ENCODE measurements around the gene SARNP.

The SARNP gene

DNA sequence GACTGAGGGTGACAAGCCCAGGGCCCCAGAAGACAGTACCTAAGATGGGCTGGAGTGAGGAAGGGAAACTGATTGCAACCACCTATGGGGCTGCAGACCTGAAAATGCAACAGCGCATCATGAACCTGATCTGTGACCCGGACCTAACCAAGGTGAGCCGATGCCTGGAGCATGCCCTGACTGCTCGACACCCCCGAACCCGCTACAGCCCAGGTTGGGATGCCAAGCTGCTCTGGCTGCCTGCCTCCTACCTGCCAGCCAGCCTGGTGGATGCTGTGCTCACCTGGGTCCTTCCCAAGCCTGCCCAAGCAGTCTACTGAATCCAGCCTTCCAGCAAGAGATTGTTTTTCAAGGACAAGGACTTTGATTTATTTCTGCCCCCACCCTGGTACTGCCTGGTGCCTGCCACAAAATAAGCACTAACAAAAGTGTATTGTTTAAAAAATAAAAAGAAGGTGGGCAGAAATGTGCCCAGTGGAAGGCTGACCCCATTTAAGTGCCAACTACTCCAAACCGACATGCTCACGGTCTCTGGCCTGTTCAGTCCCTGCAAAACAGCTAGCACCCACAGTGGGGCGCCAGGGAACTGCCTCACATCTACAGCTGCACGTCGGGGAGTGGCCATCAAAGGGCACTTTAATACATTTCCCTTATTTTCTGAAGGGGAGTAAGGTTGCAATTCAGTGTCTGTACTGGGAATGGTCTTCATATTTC, 93.1 kb downstream of the SARNP start:
- DNase-seq (ENCODE audit: low read depth) = peak; percentile 61

GRCh38 chr12:55723516-55724225, 93.9 kb downstream of the SARNP start:
- no peak for DNase-seq (ENCODE audit: low read depth)

DNA sequence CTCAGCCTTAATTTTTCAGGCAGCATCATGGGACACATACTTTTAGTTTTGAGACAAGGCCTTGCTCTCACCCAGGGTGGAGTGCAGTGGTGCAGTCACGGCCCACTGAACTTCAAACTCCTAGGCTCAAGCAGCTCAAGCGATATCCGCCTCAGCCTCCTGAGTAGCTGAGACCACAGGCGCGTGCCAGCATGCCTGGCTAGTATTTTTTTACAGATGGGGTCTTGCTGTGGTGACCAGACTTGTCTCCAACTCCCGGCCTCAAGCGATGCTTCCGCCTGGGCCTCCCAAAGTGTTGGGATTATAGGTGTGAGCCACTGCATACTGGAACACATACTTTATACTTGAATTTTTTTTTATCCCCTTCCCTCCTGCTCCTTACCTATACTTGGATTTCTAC, 94.6 kb downstream of the SARNP start:
- no peak for DNase-seq (ENCODE audit: low read depth)

DNA sequence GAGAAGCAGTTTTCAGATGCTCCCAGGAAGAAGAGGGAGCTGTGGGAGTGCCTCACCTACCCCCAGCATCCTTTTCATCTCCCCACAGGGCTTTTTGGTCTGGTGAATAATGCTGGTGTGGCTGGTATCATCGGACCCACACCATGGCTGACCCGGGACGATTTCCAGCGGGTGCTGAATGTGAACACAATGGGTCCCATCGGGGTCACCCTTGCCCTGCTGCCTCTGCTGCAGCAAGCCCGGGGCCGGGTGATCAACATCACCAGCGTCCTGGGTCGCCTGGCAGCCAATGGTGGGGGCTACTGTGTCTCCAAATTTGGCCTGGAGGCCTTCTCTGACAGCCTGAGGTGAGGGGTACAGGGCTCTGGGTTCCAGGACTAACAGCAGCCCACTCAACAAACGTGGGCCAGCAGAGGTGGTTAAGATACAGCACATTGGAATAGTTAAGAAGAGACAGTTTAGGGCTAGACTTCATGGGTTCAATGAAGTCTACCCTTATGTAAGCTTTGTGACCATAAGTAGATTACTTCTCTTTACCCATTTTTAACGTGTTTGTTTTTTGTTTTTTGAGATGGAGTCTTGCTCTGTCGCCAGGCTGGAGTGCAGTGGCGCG, 95.8 kb downstream of the SARNP start:
- no peak for DNase-seq (ENCODE audit: low read depth)

GRCh38 chr12:55720894-55721444, 96.6 kb downstream of the SARNP start:
- DNase-seq (ENCODE audit: low read depth) = no peak

DNA sequence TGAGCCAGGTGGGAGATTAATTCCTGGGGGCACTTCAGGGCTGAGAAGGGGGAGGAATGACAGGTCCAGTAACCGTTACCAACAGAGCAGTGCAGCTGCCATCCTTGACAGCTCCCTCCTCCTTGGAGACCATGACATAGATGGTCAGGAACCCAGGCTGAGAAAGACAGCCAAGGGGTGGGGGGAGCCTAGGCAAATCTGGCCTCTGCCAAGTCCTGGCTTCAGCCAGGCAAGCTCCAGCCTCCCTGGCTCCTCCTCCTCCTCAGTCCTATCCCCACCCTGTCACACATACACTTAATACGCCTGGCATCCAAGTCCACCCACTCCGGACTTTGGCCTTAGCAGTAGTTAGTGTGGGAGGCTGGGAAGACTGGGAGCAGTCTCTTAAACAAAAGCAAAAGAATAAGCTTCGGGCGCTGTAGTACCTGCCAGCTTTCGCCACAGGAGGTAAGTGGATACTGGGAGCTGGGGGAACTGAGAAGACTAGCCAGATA, 97.4 kb downstream of the SARNP start, which contains the start of gene RDH5:
TSS of gene RDH5 (plus strand) at position 323 of the 494 bp plus-strand sequence. CDS start 792 bp downstream, outside the sequence.
- DNase-seq (ENCODE audit: low read depth) = no peak

DNA sequence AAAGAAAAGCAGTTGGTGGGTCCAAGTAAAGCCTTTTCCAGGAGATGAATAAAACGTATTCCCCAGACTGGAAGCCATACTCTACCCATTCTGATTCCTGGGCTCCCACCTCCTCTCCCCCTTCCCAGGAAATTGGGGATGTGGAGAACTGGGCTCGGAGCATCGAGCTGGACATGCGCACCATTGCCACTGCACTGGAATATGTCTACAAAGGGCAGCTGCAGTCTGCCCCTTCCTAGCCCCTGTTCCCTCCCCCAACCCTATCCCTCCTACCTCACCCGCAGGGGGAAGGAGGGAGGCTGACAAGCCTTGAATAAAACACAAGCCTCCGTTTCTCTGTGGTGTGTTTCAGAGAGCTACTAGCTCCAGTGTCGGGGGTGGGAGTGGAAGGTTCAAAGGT, 98.2 kb downstream of the SARNP start:
- no peak for DNase-seq (ENCODE audit: low read depth)

GRCh38 chr12:55718624-55719275, 98.8 kb downstream of the SARNP start:
- no peak for DNase-seq (ENCODE audit: low read depth)

DNA sequence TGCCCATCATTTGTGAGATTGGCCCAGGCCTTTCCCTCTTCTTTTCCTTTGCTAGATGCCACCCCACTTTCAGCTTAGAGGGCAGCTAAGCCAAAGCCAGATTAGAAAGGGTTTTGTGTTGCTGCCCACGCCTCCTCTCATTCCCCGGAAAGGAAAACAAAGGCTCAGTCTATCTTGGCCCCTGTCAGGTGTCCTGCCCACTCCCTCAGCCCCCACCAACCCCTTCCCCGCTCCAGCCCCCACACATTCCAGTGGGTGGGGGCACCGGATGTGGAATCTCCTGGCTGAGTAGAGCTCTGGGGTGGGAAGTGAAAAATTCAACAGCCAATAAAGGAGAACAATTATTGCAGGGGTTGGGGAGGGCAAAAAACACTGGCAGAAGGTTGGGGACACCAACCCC, 99.5 kb downstream of the SARNP start:
- no peak for DNase-seq (ENCODE audit: low read depth)

GRCh38 chr12:55717011-55718007, 100.2 kb downstream of the SARNP start:
- no peak for DNase-seq (ENCODE audit: low read depth)

- DNase-seq (ENCODE audit: low read depth) = no peak
Observed at GRCh38 chr12:55716582-55716957, 101.0 kb downstream of the SARNP start.

DNA sequence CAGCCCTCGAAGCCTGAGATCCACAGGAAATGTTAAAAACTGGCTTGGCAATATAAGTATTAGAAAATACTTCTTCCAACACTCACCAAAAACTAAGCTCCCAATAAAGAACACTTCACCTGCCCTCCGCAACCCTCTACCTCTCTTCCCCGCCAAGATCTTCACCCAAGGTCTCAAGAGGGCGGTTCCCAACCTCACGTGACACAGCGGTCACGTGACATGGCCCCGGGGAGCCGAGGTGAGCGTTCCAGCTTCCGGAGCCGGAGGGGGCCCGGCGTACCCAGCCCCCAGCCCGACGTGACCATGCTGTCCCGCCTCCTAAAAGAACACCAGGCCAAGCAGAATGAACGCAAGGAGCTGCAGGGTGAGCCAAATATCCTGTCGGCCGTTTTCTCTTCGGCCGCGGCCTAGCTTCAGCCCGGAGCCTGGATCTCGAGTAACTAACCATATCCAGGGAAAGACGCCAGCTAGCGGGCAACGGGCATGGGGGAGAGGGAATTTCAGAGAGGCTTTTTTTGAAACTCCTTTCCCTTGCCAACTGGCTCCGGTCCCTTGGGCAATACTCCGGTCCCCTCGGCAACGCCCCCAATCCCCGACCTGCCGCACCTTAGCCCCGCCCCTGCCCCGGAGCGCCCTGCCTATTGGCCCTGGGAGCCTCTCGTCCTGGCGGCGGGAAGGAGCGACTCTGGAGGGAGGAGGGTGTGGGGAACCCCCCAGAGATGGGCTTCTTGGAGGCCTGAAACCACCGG, 101.5 kb downstream of the SARNP start, which contains the start of gene BLOC1S1:
TSS of gene BLOC1S1 (plus strand) at position 214 of the 749 bp plus-strand sequence. CDS start at position 220, 6 bp downstream.
- peak; percentile 94 for DNase-seq (ENCODE audit: low read depth)

DNA sequence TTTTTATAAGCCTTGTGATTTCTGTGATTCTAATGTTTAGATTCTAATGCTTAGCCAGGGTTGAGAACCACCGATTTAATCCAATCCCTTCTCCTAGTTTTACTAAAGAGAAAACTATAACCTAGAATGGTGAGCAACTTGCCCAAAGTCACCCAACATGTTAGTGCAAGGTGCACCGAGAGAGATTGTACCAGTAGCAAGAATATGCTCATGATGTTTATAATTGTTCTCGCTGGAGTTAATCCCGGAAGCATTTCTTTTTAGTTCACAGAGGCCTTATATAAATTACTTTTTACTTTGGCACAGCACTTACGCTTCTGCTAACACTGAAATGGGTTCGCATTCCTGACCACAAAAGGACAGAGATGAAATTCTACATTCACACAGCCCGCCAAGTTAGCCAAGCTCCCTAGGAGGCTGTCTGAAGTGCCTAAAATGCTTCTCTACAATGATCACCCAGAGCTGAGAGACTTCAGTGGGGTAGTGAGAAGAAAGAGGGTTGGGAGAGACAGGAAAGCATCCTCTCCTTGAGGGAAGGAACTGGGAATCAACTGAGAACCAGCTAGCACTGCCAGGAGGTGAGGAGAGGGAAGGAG, 102.3 kb downstream of the SARNP start:
- DNase-seq (ENCODE audit: low read depth) = no peak

- no peak for DNase-seq (ENCODE audit: low read depth)
Observed at GRCh38 chr12:55713721-55714120, 103.8 kb downstream of the SARNP start.

- DNase-seq (ENCODE audit: low read depth) = no peak
Observed at GRCh38 chr12:55712700-55713415, 104.7 kb downstream of the SARNP start.

DNA sequence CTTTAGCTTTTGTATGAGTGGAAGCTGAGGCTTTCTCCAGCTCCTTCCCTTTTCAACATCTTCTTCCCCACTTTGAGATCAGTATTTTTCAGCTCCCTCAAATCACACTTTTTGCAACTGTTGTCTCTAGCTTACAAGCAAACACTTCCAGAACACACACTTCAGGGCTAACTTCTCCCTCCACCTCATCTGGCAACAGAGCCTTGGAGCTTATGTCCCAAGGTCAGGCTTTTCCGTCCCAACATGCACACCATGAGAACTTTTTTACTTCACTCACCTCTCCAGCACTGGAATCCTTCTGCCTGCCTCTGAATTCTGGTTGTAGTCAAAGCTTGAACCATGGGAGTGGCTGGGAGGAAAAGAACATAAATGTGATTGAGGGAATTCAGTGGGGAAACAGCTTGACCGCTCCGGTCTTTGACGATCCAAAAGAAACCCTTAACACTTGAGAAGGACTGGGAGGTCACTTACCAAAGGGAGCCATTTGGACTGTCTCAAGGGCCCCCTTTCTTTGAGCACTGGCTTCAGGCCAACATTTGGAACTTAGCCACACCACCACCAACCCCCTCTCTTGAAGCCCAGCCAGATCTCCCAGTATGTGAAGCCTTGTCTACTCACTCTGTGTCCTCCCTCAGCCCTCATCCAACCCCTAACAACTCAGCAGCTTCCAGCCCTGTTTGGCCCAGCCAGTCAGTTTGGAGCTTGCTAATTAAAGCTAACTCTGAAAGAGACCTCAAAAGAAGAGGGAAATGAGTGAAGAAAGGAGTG, 105.6 kb downstream of the SARNP start:
- no peak for DNase-seq (ENCODE audit: low read depth)

- DNase-seq (ENCODE audit: low read depth) = no peak
Observed at GRCh38 chr12:55708695-55709233, 108.8 kb downstream of the SARNP start.

Data from activated T-cell treated with anti-CD3 and anti-CD28 coated beads for 48 hours (primary cell).